GM12875 (cell line): Measurements from ENCODE around the gene TENM3.

Experiments used
- H3K4me3 ChIP-seq: one replicate; pipeline ENCODE4 v1.5.1; 2011; ENCODE audit warnings: low read depth, low read length, control low read depth
- TF ChIP-seq, protein P1 (sequence below): IDR thresholded peaks from 2 replicates; pipeline ENCODE4 v1.5.1; 2011; ENCODE audit warnings: low read depth, mild to moderate bottlenecking, control low read depth, inconsistent platforms, low read length, moderate library complexity, borderline replicate concordance; ENCODE audit not compliant: insufficient read depth

The TENM3 gene

DNA sequence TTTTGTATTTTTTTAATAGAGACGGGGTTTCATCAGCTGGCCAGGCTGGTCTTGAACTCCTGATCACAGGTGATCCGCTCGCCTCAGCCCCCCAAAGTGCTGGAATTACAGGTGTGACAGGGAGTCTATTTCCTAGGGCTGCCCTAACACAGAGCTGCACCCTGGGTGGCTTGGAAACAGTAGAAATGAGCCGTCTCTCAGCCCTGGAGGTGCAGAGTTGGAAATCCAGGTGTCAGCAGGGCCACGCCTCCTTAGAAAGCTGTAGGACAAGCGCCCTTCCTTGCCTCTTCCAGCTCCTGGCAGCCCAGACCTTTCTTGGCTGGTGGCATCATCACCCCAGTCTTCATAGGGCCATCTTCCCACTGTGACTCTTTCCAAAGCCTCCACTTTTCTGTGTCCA lies 602.4 kb downstream of the TENM3 start:
- TF ChIP-seq, protein P1, sequence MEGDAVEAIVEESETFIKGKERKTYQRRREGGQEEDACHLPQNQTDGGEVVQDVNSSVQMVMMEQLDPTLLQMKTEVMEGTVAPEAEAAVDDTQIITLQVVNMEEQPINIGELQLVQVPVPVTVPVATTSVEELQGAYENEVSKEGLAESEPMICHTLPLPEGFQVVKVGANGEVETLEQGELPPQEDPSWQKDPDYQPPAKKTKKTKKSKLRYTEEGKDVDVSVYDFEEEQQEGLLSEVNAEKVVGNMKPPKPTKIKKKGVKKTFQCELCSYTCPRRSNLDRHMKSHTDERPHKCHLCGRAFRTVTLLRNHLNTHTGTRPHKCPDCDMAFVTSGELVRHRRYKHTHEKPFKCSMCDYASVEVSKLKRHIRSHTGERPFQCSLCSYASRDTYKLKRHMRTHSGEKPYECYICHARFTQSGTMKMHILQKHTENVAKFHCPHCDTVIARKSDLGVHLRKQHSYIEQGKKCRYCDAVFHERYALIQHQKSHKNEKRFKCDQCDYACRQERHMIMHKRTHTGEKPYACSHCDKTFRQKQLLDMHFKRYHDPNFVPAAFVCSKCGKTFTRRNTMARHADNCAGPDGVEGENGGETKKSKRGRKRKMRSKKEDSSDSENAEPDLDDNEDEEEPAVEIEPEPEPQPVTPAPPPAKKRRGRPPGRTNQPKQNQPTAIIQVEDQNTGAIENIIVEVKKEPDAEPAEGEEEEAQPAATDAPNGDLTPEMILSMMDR = no peak
- no peak overlapping the region for H3K4me3 ChIP-seq

DNA sequence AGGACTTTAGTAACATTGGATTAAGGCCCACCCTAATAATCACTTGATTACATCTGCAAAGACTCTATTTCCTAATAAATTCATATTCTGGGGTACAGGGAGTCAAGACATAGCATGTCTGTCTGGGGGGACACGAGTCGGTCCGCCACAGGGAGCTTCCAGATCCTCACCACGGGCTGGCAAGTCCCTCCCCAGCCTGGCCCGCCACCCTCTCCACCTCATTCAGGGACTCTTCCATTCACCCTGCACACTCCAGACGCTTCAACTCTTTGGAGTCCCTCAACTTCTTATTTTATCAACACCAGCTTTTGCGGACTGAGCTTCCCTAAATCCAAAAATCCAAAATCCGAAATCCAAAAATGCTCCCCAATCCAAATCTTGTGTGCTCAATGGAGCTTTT lies 602.8 kb downstream of the TENM3 start:
- TF ChIP-seq, protein P1 = no peak
- no peak overlapping the region for H3K4me3 ChIP-seq

DNA sequence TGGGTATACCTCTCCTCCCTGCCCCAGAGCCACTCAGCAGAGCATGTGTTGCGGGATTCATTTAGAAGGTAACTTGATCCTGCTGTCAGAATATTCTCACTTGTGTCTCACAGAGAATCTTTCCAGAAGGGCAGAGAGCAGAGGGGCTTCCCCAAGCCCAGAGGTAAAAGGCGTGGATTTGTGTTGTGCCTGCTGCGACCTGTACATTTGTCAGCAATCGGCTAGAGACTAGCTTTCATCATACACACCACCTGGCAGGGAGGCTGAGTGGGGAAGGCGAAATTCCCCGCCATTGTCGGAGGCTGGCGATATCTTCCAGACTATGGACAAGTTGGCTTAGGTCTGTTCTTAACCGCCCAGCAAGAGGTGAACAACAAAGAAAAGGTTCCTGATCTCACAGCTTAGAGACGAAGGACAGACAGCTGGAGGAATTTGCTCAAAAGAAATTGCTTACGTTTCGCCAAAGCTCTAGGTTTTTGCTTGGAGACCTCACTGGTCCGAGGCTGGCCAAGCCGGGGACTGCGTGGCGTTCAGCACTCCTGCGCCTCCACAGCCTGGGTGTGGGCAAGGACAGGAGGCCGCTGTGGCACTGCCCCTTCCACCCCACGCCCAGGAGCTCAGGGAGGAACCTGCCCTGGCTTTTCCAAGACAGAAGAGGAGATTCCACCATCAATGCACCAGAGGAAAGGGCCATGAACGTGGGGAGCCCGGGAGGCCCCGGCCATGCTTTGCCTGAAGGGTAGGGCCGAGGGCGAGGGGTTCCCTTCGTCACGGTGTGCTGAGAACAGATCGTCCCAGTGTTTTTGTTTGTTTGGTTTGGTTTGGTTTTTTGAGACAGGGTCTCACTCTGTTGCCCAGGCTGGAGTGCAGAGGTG lies 604.6 kb downstream of the TENM3 start:
- TF ChIP-seq, protein P1 = no peak
- no peak overlapping the region for H3K4me3 ChIP-seq

DNA sequence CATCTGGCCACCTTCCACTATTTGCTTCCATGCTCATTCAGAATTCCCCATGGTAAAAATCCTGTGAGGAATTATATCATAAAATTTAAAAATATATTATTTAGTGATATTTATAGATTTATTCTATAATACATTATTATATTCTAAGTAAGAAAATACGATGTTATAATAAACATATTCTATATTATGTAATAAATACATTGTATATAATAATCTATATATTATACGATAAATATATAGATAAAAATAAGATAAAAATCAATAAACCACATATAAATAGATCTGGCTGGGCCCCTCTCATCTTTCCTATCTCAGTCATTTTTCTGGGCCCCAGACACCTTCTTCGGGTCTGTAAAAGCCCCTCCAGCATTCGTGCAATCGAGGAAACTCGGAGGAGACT lies 605.5 kb downstream of the TENM3 start:
- H3K4me3 ChIP-seq = no peak overlapping the region
- TF ChIP-seq, protein P1 = no peak
